HG03558 (cell line): ENCODE results near the gene GORASP1.
"Not testable (repeated sequence)": the region's sequence is repeated elsewhere in the genome, so short reads cannot be mapped to it uniquely, and the experiment has no call there.

Experiments used
- ATAC-seq: cut with Tn5 transposase; IDR thresholded peaks from one replicate; pipeline ENCODE4 v1.9.1; 2021; ENCODE audit warnings: moderate number of reproducible peaks; ENCODE audit not compliant: unreplicated experiment; ENCODE audit errors: extremely low read depth

The GORASP1 gene

GRCh38 chr3:39079530-39079929, 27.9 kb downstream of the GORASP1 start:
- no peak for ATAC-seq

- no peak for ATAC-seq
Measured at GRCh38 chr3:39075910-39076309, 31.5 kb downstream of the GORASP1 start.

GRCh38 chr3:39068556-39068955, 38.9 kb downstream of the GORASP1 start:
- ATAC-seq = no peak

GRCh38 chr3:39067286-39067685, 40.1 kb downstream of the GORASP1 start:
- no peak for ATAC-seq

- no peak for ATAC-seq
Measured at GRCh38 chr3:39065197-39065596, 42.2 kb downstream of the GORASP1 start.

GRCh38 chr3:39064646-39065045, 42.8 kb downstream of the GORASP1 start:
- no peak for ATAC-seq

- ATAC-seq = no peak
Measured at GRCh38 chr3:39063143-39063542, 44.3 kb downstream of the GORASP1 start.

GRCh38 chr3:39062180-39062579, 45.2 kb downstream of the GORASP1 start:
- no peak for ATAC-seq

GRCh38 chr3:39061228-39061627, 46.2 kb downstream of the GORASP1 start:
- not testable (repeated sequence) for ATAC-seq

GRCh38 chr3:39056151-39056550, 51.3 kb downstream of the GORASP1 start:
- no peak for ATAC-seq

GRCh38 chr3:39053696-39054095, 53.7 kb downstream of the GORASP1 start:
- ATAC-seq = no peak

- ATAC-seq = no peak
Measured at GRCh38 chr3:39052583-39052982, 54.8 kb downstream of the GORASP1 start.

- ATAC-seq = peak; percentile 93
Measured at GRCh38 chr3:39051649-39052561, 55.5 kb downstream of the GORASP1 start, which contains the start of the genes SCN11A and WDR48. Gene SCN11A, minus strand, starts transcription at chr3:39051944. Its CDS starts 101,582 bp downstream, at chr3:38950362. Gene WDR48, plus strand, starts transcription at chr3:39052016. Its CDS starts 10 bp downstream, at chr3:39052026.

GRCh38 chr3:39050029-39050428, 57.4 kb downstream of the GORASP1 start:
- ATAC-seq = no peak
